SK-MEL-5 (cell line): ENCODE measurements around the gene FBRSL1. TPM values are rescaled to one million over a fixed set of nuclear protein-coding genes. Genes with fewer than 3 reads are reported as not detected.

Experiments
- DNase-seq: peaks from one replicate; pipeline ENCODE4 v3.0.0-alpha.2; 2016; ENCODE audit warnings: low read depth, low spot score
- in situ Hi-C: cut with HindIII; loops from 2 replicates; pipeline ENCODE4 v1.10.0; 2016; ENCODE audit warnings: low sequenced_read_pairs, high pct_unique_total_duplicates, low pct_unique_long_range_greater_than_20kb
- total RNA-seq: library from RNA; depleted of rRNA; stranded (reverse); fragments of >200 nt; shearing (Covaris generic); gene quantifications from 2 replicates; pipeline ENCODE4 v1.2.3, GENCODE V29; 2014

The FBRSL1 gene
- total RNA-seq, 1 experiment from 2014 or later: 4.1 TPM

DNA sequence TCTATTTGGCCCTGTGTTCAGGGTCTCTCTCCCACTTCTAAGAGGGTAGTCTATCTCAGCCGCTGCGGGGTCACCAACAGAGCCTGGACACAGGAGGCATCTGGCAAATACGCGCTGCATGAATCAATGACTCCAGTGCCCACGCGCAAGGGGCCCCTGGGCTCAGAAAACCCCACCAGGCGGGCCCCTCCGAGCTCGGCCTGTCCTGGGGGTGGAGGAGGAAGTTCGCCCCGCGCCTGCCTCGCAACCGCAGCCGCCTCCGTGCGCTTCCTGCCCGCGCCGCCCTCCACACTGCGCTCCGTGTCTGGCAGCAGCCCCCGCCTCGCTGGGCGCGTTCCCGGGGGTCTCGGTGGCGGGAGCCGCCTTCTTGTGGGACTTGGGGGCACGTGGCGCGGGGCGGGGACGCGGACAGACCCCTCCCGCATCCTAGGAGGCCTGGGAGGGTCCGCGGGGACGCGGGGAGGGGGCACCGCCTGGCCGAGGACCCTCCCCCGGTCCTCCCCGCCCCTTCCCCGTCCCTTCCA lies 811 bp upstream of the FBRSL1 start:
- in situ Hi-C loops: no loop called here
- no peak for DNase-seq

DNA sequence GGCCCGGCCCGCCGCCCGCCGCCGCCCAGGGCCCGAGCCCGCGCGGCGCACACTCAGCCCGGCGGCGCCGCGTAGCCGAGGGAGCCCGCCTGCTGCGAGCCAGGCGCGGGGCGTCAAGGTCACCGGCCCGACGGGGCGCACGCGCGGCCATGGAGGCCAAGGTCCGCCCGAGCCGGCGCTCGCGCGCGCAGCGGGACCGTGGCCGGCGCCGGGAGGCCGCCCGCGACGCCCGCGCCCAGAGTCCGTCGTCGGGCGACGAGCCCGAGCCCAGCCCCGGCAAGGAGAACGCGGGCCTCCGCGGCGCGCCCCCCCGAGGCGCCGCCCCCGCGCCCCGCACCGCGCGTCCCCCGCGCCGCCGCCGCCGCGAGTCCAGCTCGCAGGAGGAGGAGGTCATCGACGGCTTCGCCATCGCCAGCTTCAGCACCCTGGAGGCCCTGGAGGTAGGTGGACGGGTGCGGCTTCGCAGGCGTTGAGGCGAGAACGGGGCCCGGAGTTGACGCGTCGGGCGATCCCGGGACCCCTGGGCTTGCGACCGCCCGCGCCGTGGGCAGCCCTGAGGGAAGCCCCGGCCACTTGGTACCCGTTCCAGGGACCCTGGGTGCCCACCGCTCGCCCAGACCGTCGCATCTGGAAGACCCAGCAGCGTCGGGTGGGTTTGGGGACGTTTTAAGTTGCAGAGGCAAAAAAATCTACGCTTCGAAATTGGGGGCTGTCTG lies 629 bp downstream of the FBRSL1 start:
- DNase-seq: no peak
- in situ Hi-C loops: no loop called here

DNA sequence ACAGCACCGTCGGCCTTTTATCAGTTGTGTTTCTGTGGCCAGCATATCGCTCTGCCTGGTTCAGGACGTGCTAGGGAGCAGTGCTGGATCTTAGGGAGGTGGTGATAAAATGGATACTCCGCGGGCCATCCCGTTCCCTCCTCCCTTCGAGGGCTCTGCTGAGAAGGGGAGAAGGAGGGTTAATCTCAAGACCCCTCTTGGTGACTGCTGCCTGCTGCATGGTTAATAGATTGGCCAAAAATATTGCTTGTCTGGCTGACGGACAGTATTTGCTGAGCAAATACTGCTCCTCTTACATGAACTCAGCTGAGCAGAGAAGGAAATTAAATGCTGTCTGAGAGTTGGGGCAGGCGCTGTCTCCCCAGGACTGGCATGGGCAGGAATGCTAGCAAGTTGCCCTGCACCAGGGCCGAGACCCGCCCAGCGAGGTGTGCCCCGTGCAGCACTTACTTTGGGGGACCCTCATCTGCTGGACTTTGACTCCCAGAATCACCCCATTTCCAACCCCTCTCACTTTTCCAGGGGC lies 1.2 kb downstream of the FBRSL1 start:
- DNase-seq: no peak
- in situ Hi-C loops: no loop called here

DNA sequence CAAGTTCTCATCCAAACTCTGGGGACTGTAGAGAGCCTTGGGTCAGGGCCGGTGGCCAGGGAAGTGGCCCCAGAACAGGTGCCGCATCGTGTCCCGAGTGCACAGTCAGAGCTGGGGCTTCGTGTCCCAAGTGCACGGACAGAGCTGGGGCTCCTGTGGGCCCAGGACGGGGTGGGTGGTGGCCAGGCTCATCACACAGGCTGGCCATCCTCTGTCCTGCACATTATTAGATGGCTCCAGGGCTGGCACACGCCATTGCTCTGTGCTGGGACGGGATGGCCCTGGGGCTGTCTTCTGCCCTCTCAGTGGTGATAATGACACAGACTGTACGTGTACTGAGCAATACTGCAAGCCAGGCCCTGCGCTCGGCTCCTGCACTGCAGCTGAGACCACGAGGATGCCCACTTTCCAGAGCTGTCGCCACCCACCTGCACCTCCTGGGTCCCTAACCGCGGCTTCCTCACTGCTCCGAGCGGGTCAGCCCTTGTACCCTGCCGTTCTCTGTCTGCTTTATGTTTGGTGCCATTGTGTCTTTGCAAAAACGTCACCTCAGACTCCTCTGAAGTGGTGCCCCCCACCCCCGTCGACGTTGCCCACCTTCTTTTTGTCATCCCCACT lies 1.9 kb downstream of the FBRSL1 start:
- DNase-seq: no peak
- in situ Hi-C loops: no loop called here

DNA sequence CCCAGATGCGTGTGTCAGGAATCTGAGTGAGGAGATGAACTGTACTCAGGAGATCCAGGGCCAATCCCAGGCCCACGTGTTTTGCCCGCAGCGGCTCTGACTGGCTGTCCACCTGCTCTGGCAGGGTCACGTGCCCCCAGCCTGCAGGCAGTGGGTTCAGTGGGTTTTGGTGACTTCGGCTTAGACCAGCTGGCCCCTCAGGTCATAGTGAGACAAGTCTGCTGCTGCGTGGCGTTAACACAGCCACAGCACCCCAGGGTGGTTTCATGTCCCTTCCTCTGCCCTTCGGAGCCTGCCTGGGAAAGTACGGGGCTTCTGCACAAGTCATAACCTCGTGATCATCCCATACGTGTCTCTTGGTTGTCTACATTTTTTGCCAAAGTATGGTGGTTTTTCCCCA lies 2.6 kb downstream of the FBRSL1 start:
- DNase-seq: peak; percentile 45
- in situ Hi-C loops: no loop called here

DNA sequence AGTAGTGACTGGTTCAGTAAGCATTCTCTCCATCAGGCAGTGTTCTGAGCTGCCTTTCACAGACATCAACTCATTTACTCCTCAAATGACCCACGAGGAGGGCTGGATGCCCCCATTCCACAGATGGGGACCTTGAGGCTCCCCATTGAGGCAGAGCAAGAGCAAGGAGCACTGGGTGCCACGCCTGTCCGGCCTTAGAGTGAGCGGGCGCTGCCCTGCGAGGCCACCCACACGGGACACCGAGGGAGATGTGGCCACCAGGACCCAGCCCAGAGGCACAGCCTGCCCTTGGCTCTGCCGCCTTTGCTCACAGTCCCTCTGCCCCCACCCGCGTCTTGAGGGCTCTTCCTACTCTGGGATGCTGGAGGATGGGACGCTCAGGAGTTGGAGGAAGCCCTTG lies 3.0 kb downstream of the FBRSL1 start:
- in situ Hi-C loops: no loop called here
- no peak for DNase-seq

DNA sequence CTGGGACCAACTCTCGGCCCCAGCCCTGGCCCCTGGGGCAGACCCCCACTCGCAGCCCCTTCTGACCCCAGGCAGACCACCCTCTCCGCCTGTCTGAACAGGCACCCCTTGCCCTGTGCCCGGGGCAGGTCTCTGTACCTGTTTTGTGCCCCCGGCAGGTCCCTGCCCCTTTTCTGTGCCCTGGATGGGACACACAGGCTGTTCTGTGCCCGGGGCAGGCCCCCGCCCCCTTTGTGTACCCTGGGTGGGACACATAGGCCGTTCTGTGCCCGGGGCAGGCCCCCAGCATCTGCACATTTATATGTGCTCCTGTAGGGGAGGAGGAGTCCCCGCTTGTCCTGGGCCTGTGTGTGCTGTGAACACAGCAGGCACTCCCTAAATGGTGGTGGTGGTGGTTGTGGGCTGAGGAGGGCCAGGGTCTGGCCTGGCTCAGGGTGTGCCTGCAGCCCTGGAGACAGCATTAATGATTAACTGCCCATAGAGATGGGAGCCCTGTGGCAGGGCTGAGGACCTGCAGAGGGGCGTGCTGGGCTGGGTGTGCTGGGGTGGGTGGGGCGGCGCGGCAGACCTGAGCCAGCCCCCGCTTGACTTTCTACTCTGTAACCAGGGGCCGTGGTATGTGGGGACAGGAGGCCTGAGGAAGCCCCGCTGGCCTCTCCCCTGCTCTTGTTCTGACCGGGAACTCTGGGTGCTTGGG lies 3.7 kb downstream of the FBRSL1 start:
- no peak for DNase-seq
- in situ Hi-C loops: no loop called here

DNA sequence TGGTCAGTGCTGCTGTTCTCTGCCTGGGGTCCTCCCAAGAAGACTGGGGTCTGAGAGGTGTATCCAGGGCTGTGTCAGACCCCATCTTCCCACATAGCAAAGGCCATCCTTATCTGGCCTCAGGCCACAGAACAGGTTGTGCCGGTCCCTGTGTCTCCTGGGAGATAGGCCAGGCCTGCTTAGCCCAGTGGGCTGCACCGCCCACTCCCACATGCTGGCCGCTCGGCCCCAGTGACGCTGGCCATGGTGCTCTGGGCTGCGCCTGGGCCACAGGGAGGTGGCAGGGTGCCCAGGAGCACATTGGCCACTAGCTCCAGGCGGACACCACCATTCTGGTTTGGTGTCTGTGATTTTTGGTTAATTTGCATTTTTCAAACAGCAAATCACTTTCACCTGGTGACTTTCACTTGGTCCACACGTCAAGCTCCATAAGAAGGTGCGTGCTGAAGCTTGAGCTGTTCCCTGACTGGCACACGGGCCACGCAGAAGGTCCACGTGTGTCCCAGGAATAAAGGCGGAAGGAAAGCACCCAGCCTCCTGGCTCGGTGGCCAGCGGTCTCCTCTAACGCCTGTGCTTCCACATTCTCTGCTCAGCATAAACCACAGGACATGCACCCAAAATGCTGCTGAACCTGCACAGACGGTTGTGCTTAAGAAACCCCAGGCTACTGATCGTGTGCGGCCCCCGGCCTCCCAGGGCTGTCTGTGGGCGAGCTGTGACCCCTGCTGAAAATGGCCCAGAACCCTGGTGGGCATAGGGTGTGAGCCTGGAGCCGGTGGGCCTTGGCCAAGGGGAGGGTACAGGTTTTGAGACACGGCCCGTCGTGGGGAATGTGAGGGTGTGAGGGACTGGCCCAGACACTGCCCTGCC lies 4.6 kb downstream of the FBRSL1 start:
- no peak for DNase-seq
- in situ Hi-C loops: no loop called here

DNA sequence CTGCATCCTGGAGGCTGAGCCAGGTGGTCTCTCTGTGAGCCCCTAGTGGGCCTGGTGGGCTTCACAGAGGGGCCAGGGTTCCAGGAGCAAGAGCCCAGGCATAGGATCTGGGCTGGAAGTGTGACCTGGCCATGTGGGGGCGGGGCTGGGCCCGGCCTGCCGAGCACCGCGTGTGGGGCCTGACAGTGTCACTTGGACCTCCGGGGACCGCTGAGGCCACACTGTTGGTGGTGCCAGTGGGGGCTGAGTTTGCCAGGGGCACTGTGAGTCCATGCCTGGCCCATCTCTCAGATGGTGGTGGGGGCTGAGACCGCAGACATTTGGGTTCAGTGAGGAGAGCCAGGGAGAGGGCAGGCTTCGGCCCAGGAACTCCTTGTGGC lies 5.2 kb downstream of the FBRSL1 start:
- DNase-seq: no peak
- in situ Hi-C loops: no loop called here

DNA sequence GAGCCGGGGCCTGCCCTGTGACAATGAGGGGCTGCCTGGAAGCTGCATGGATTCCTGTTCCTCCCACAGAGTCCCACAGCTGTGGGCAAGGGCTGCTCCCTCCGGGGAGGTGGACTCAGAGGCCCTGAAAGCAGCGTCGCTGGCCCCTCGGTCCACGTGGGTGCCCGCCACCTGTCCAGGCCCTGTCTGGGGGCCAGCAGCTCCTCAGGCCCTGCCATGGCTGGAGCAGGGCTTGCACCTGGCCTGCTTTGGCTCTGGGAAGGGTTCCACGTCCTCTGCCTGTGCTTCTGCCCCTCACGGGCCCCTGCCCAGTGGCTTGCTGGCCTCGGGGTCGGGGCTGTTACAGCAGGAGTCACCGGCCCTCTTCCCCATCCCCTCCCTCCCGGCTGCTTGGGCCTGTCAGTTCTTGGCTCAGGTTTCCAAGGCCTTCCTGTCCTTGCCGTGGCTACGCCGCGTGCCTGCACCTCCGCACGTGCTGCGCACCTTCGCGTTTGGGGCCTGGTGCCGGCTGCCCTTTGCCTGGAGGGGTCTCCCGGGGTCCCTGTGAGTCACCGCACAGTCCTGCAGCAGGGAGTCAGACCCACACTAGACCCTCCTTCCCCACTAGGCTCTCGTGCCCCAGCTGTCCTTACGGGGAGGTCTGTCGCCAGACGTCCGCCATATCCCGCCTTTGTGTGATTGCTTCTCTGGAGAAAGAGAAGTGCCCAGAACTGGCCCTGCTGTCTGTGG lies 5.8 kb downstream of the FBRSL1 start:
- no peak for DNase-seq
- in situ Hi-C loops: no loop called here

DNA sequence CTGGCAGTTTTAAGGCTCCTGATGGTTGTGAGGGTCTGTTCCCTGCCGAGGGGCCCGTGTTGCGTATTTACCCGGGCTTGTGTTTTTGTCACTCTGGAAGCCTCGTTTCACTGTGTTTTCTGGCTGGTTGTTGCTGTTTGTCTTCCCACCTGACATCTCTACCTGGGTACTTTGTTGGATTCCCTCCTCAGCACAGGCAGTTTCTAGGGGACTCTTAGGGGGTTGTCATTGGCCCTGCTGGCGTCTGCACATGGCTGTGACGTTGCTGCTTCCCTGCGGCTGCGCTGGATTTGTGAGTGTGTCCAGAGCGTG lies 6.4 kb downstream of the FBRSL1 start:
- in situ Hi-C loops: no loop called here
- DNase-seq: no peak

DNA sequence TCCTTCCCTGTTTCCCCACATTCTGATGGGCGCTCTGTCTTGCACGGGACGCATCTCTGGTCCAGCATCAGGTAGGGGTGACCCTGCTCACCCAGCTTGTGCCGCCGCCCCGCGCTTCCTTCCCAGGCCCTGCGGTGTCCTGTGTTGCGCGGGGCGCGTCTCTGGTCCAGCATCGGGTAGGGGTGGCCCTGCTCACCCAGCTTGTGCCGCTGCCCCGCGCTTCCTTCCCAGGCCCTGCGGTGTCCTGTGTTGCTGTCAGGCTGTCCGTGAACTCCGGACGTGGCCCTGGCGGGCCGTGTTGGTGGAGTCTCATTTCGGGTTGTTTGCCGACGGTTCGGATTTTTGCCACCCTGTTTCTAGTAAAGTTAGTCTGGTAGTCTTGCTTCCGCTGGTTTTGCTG lies 6.8 kb downstream of the FBRSL1 start:
- in situ Hi-C loops: no loop called here

DNA sequence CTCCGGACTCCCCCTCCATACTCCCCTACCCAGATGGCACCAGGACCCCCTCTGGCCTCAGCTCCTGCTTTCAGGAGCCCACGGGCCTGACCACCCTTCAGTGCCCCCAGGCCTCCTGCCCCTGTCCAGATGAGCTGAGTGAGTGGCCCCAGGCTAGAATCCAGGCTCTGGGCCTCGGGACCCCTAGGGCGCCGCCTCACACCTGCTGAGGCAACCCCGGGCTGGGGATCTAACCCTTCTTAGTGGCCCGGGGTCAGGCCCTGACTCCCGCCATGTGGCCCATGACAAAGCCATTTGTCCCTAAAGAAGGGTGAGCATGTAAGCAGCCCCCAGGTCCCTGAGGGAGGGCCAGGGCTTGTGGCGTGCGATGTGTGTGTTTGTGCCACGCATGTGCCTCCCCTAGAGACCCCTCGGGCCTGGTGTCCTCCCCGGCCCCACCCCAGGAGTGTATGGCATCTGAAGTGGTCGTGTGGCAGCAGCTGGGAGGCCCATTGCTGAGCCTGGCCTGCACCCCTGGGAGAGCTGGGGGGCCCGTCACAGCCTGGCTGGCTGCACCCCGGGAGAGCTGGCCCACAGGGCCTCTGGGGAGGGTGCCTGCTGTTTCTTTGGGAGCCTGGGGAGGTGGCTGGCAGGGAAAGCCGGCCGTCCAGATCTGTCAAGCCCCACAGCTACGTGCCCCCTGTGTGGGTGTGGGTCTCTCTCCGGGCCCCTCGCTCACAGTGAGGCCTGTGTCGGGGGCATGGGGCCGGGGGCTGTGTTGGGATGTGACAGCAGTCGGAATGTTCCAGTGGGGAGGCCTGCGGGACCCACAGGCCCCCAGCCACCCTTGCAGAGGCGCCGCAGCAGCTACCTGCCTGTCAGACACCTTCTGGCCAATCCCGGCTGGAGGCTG lies 7.8 kb downstream of the FBRSL1 start:
- in situ Hi-C loops: no loop called here
- no peak for DNase-seq

More for the DNA sequence above, 6.8 kb downstream of the FBRSL1 start:
- no peak for DNase-seq

DNA sequence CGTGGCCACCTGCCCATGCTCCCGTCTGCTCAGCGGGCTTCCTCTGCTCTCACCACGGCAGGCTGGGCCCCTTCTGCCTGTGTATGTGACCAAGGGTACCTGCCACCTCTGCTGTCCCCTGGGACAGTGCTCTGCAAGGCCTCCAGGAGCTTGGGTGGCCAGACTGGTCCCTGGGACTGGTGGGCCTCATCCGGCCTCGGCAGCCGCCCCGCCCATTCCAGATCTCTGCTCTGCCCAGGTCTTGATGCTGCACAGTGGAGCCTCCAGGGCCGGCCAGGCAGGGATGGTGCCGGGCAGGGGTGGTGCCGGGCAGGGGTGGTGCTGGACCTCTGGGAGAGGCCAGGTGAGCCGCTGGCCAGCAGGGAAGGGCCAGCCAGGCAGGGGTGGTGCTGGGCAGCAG lies 9.0 kb downstream of the FBRSL1 start:
- in situ Hi-C loops: no loop called here

DNA sequence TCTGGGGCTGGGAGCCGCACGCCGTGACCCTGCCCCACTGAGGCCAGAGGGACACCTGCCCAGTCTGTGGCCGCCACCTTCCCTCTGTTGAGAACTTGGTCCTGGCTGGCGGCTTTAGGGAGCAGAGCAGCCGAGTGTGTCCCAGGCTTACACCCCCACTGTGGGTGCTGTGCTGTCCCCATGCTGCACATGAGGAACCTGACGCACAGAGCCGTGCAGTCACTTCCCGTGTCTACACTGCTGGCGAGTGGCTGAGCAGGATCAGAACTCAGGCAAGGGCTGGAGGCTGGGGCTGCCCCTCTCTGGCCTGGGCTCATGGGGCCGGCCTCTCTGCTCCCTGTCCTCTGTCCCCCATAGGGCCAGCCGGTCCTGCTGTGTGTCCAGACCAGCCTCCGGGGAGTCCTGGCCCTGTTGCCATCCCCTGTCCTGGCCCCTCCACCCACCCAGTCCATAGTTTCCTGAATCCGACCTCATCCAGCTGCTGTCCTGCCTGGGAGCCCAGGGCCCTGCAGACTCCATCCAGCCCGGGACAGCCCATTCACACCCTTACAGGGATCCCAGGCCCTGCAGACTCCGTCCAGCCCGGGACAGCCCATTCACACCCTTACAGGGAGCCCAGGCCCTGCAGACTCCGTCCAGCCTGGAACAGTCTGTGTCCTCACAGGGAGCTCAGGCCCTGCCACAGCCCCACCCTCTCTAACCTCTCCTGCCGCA lies 10.3 kb downstream of the FBRSL1 start:
- DNase-seq: no peak
- in situ Hi-C loops: no loop called here

More for the DNA sequence above, 9.0 kb downstream of the FBRSL1 start:
- no peak for DNase-seq

DNA sequence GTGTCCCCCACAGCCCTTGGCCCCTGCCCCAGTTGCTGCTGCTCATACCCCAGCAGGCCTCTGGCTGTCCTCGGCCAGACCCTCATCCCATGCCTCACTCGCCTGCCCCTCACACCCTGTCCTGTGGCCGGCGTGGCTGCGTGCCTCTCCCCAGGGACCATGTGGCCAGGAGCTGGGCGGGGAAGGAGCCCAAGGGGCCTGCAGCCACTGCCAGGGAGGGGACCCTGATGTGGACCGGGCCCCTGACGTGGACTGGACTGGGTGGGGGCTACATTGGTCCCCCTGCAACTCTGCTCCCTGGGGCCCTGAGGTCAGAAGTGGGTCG lies 10.9 kb downstream of the FBRSL1 start:
- in situ Hi-C loops: no loop called here
- DNase-seq: no peak
